HEK293T (cell line): ENCODE results near the gene WFDC6.

ENCODE experiments used
- ARNT ChIP-seq: fragments of 450-650 bp; IDR thresholded peaks from 2 replicates; pipeline ENCODE4 v1.6.1; 2017; ENCODE audit warnings: mild to moderate bottlenecking
- BHLHE40 ChIP-seq: fragments of 450-650 bp; IDR thresholded peaks from 2 replicates; pipeline ENCODE4 v1.6.1; 2016; ENCODE audit warnings: mild to moderate bottlenecking, moderate library complexity, borderline replicate concordance
- ELF4 ChIP-seq: fragments of 450-650 bp; IDR thresholded peaks from 2 replicates; pipeline ENCODE4 v1.6.1; 2017; ENCODE audit warnings: antibody characterized with exemption
- FOXK2 ChIP-seq: fragments of 450-650 bp; IDR thresholded peaks from 2 replicates; pipeline ENCODE4 v1.6.1; 2016; ENCODE audit warnings: mild to moderate bottlenecking
- FOXM1 ChIP-seq: fragments of 450-650 bp; IDR thresholded peaks from 2 replicates; pipeline ENCODE4 v1.6.1; 2017; ENCODE audit warnings: mild to moderate bottlenecking, borderline replicate concordance
- L3MBTL2 ChIP-seq: fragments of 450-650 bp; conservative IDR thresholded peaks from 2 replicates; pipeline ENCODE4 v1.6.1; 2016; ENCODE audit warnings: mild to moderate bottlenecking
- LEF1 ChIP-seq: fragments of 450-650 bp; IDR thresholded peaks from 2 replicates; pipeline ENCODE4 v1.6.1; 2017; ENCODE audit warnings: mild to moderate bottlenecking, borderline replicate concordance
- NFRKB ChIP-seq: fragments of 450-650 bp; IDR thresholded peaks from 2 replicates; pipeline ENCODE4 v1.6.1; 2016; ENCODE audit warnings: mild to moderate bottlenecking, moderate library complexity
- PKNOX1 ChIP-seq: fragments of 450-650 bp; IDR thresholded peaks from 2 replicates; pipeline ENCODE4 v1.6.1; 2016
- SP1 ChIP-seq: fragments of 450-650 bp; IDR thresholded peaks from 2 replicates; pipeline ENCODE4 v1.6.1; 2017
- SUZ12 ChIP-seq: fragments of 450-650 bp; IDR thresholded peaks from 2 replicates; pipeline ENCODE4 v1.6.1; 2016; ENCODE audit warnings: mild to moderate bottlenecking
- TARDBP ChIP-seq: fragments of 450-650 bp; IDR thresholded peaks from 2 replicates; pipeline ENCODE4 v1.6.1; 2016
- ZNF384 ChIP-seq: fragments of 450-650 bp; IDR thresholded peaks from 2 replicates; pipeline ENCODE4 v1.6.1; 2016

- TF ChIP-seq FOXK2 (no peak), SP1 (no peak), ZNF384 (no peak), FOXM1 (no peak), SUZ12 (no peak), ARNT (no peak), NFRKB (no peak), L3MBTL2 (no peak), PKNOX1 (no peak), ELF4 (no peak), LEF1 (no peak), TARDBP (no peak), BHLHE40 (no peak)
Observed at GRCh38 chr20:45575931-45576330, 36.6 kb upstream of the WFDC6 start.
